Parathyroid adenoma (tissue), 2 donors: ENCODE measurements around the gene GSTT2B.
A peak's percentile ranks its signal among the peaks of the same experiment; 100 is the strongest.
"Not testable (repeated sequence)": the region's sequence is repeated elsewhere in the genome, so short reads cannot be mapped to it uniquely, and the experiment has no call there.

Experiments
- H2AFZ ChIP-seq: fragments of 300-600 bp; sonication (generic); one replicate; pipeline ENCODE4 v1.7.0; 2017; ENCODE audit warnings: antibody characterized with exemption, mild to moderate bottlenecking
- H3K27ac ChIP-seq: fragments of 300-600 bp; sonication (generic); one replicate; pipeline ENCODE4 v1.7.0; 2017
- H3K27me3 ChIP-seq: fragments of 300-600 bp; sonication (generic); one replicate; pipeline ENCODE4 v1.7.0; 2017; ENCODE audit warnings: low read length; ENCODE audit not compliant: control insufficient read depth, insufficient read depth
- H3K36me3 ChIP-seq: fragments of 300-600 bp; sonication (generic); one replicate; pipeline ENCODE4 v1.7.0; 2017; ENCODE audit warnings: low read length; ENCODE audit not compliant: control insufficient read depth, insufficient read depth
- H3K4me1 ChIP-seq: fragments of 300-600 bp; sonication (generic); one replicate; pipeline ENCODE4 v1.7.0; 2017; ENCODE audit warnings: control low read depth
- H3K4me2 ChIP-seq: fragments of 300-600 bp; sonication (generic); one replicate; pipeline ENCODE4 v1.7.0; 2017; ENCODE audit warnings: low read length
- H3K4me3 ChIP-seq: fragments of 300-600 bp; sonication (generic); one replicate; pipeline ENCODE4 v1.7.0; 2017; ENCODE audit warnings: low read depth, low read length
- H3K79me2 ChIP-seq: fragments of 300-600 bp; sonication (generic); one replicate; pipeline ENCODE4 v1.7.0; 2017; ENCODE audit warnings: control low read depth
- H3K9ac ChIP-seq: fragments of 300-600 bp; sonication (generic); one replicate; pipeline ENCODE4 v1.7.0; 2017; ENCODE audit warnings: mild to moderate bottlenecking
- H3K9me3 ChIP-seq: fragments of 300-600 bp; sonication (generic); one replicate; pipeline ENCODE4 v1.7.0; 2017; ENCODE audit warnings: low read length; ENCODE audit not compliant: control insufficient read depth
- CTCF ChIP-seq: fragments of 300-600 bp; sonication (generic); IDR thresholded peaks from one replicate; pipeline ENCODE4 v1.7.0; 2017; ENCODE audit warnings: antibody characterized with exemption, mild to moderate bottlenecking
- donor health status: primary hyperparathyroidism.

The GSTT2B gene

GRCh38 chr22:23951383-23951782 lies 9.6 kb downstream of the GSTT2B start:
- H3K4me2 ChIP-seq, H3K9me3 ChIP-seq, H3K4me1 ChIP-seq, H2AFZ ChIP-seq, H3K9ac ChIP-seq, H3K27ac ChIP-seq, H3K79me2 ChIP-seq, H3K4me3 ChIP-seq, H3K36me3 ChIP-seq, H3K27me3 ChIP-seq: not testable (repeated sequence)

- not testable (repeated sequence) for H3K27ac ChIP-seq, H3K4me2 ChIP-seq, H3K4me1 ChIP-seq, H2AFZ ChIP-seq, H3K27me3 ChIP-seq, H3K36me3 ChIP-seq, H3K79me2 ChIP-seq, H3K4me3 ChIP-seq, H3K9ac ChIP-seq, H3K9me3 ChIP-seq
Measured at GRCh38 chr22:23949764-23950163, 11.2 kb downstream of the GSTT2B start.

GRCh38 chr22:23947391-23947790 lies 13.6 kb downstream of the GSTT2B start:
- H3K4me3 ChIP-seq, H3K27me3 ChIP-seq, H3K27ac ChIP-seq, H3K9me3 ChIP-seq, H3K36me3 ChIP-seq, H3K4me1 ChIP-seq, H3K9ac ChIP-seq, H2AFZ ChIP-seq, H3K79me2 ChIP-seq, H3K4me2 ChIP-seq: not testable (repeated sequence)

GRCh38 chr22:23940166-23940565 lies 20.8 kb downstream of the GSTT2B start:
- H3K27ac ChIP-seq, H3K4me2 ChIP-seq, H3K9me3 ChIP-seq, H3K79me2 ChIP-seq, H3K27me3 ChIP-seq, H3K4me3 ChIP-seq, H2AFZ ChIP-seq, H3K9ac ChIP-seq, H3K36me3 ChIP-seq, H3K4me1 ChIP-seq: not testable (repeated sequence)

- no peak overlapping the region for H3K4me2 ChIP-seq
- no peaks in the 10 kb centered on the region for H3K9me3 ChIP-seq
- H3K4me3 ChIP-seq, result no peak overlapping the region
- no peaks in the 10 kb centered on the region for H3K4me1 ChIP-seq
- no peaks in the 10 kb centered on the region for H3K79me2 ChIP-seq
- H2AFZ ChIP-seq, result no peak overlapping the region
- TF ChIP-seq CTCF, result no peak
- H3K9ac ChIP-seq, result no peak overlapping the region
- no peaks in the 10 kb centered on the region for H3K27me3 ChIP-seq
- no peaks in the 10 kb centered on the region for H3K36me3 ChIP-seq
- peak overlapping the region; percentile 44 for H3K27ac ChIP-seq
Measured at GRCh38 chr22:23939017-23939357, 22.0 kb downstream of the GSTT2B start.

GRCh38 chr22:23938328-23939016 lies 22.5 kb downstream of the GSTT2B start:
- H3K27me3 ChIP-seq, result no peaks in the 10 kb centered on the region
- no peak overlapping the region for H2AFZ ChIP-seq
- H3K79me2 ChIP-seq, result no peaks in the 10 kb centered on the region
- no peaks in the 10 kb centered on the region for H3K4me1 ChIP-seq
- no peaks in the 10 kb centered on the region for H3K36me3 ChIP-seq
- H3K4me2 ChIP-seq, result no peak overlapping the region
- no peak for TF ChIP-seq CTCF
- no peak overlapping the region for H3K4me3 ChIP-seq
- peak overlapping the region; percentile 44 for H3K27ac ChIP-seq
- H3K9me3 ChIP-seq, result no peaks in the 10 kb centered on the region
- no peak overlapping the region for H3K9ac ChIP-seq

GRCh38 chr22:23926561-23926960 lies 34.4 kb downstream of the GSTT2B start:
- H3K9me3 ChIP-seq, result no peaks in the 10 kb centered on the region
- no peak overlapping the region for H2AFZ ChIP-seq
- peaks cover 11% of the 10 kb centered on the region for H3K4me1 ChIP-seq
- no peaks in the 10 kb centered on the region for H3K27me3 ChIP-seq
- no peak for TF ChIP-seq CTCF
- no peak overlapping the region for H3K9ac ChIP-seq
- no peak overlapping the region for H3K4me2 ChIP-seq
- no peaks in the 10 kb centered on the region for H3K36me3 ChIP-seq
- no peaks in the 10 kb centered on the region for H3K79me2 ChIP-seq
- H3K4me3 ChIP-seq, result no peak overlapping the region
- no peak overlapping the region for H3K27ac ChIP-seq
